ENCODE results near the gene GCH1.

Gene GCH1

GRCh38 chr14:54823757-54824549 lies 78.7 kb downstream of the GCH1 start:
- DNase-seq (ENCODE audit: low read depth), result no peak
- no peak for TF ChIP-seq CTCF (conservative IDR thresholded peaks at IDR 0.05; ENCODE audit: low read depth, low read length)
- H3K4me3 ChIP-seq (ENCODE audit: low read length), result no peak overlapping the region

- no peak overlapping the region for H3K4me3 ChIP-seq (ENCODE audit: low read length)
- no peak for DNase-seq (ENCODE audit: low read depth)
- TF ChIP-seq CTCF (conservative IDR thresholded peaks at IDR 0.05; ENCODE audit: low read depth, low read length), result no peak
Observed at GRCh38 chr14:54822685-54823084, 79.9 kb downstream of the GCH1 start.

GRCh38 chr14:54818201-54819133 lies 84.2 kb downstream of the GCH1 start:
- no peak overlapping the region for H3K4me3 ChIP-seq (ENCODE audit: low read length)
- peak; percentile 80 for DNase-seq (ENCODE audit: low read depth)
- no peak for TF ChIP-seq CTCF (conservative IDR thresholded peaks at IDR 0.05; ENCODE audit: low read depth, low read length)

- no peak overlapping the region for H3K4me3 ChIP-seq (ENCODE audit: low read length)
- TF ChIP-seq CTCF (conservative IDR thresholded peaks at IDR 0.05; ENCODE audit: low read depth, low read length), result no peak
- no peak for DNase-seq (ENCODE audit: low read depth)
Observed at GRCh38 chr14:54817506-54817905, 85.1 kb downstream of the GCH1 start.

GRCh38 chr14:54816450-54816849 lies 86.2 kb downstream of the GCH1 start:
- no peak overlapping the region for H3K4me3 ChIP-seq (ENCODE audit: low read length)
- TF ChIP-seq CTCF (conservative IDR thresholded peaks at IDR 0.05; ENCODE audit: low read depth, low read length), result no peak
- no peak for DNase-seq (ENCODE audit: low read depth)

- no peak overlapping the region for H3K4me3 ChIP-seq (ENCODE audit: low read length)
- TF ChIP-seq CTCF (conservative IDR thresholded peaks at IDR 0.05; ENCODE audit: low read depth, low read length), result no peak
- no peak for DNase-seq (ENCODE audit: low read depth)
Observed at GRCh38 chr14:54815515-54815914, 87.1 kb downstream of the GCH1 start.
